Glutamatergic neuron (in vitro differentiated cells): ENCODE measurements around the gene ZBTB8OS. TPM values are rescaled to one million over a fixed set of nuclear protein-coding genes. Genes with fewer than 3 reads are reported as not detected.

ENCODE experiments used
- DNase-seq: peaks from one replicate; pipeline ENCODE4 v3.0.0; 2022
- H3K27ac Mint-ChIP-seq: one replicate; pipeline ENCODE4 v1.8.0; 2020; ENCODE audit warnings: mild to moderate bottlenecking, mixed read lengths, inconsistent platforms; ENCODE audit not compliant: unreplicated experiment
- H3K27me3 Mint-ChIP-seq: one replicate; pipeline ENCODE4 v1.8.0; 2020; ENCODE audit warnings: mild to moderate bottlenecking, moderate library complexity, mixed read lengths, inconsistent platforms; ENCODE audit not compliant: unreplicated experiment
- H3K36me3 Mint-ChIP-seq: one replicate; pipeline ENCODE4 v1.8.0; 2020; ENCODE audit warnings: mild to moderate bottlenecking, mixed read lengths, inconsistent platforms; ENCODE audit not compliant: unreplicated experiment
- H3K4me1 Mint-ChIP-seq: one replicate; pipeline ENCODE4 v1.8.0; 2020; ENCODE audit warnings: mild to moderate bottlenecking, low read depth, mixed read lengths, inconsistent platforms; ENCODE audit not compliant: unreplicated experiment
- H3K4me3 Mint-ChIP-seq: one replicate; pipeline ENCODE4 v1.8.0; 2020; ENCODE audit warnings: mild to moderate bottlenecking, mixed read lengths, inconsistent platforms; ENCODE audit not compliant: unreplicated experiment
- H3K9me3 Mint-ChIP-seq: one replicate; pipeline ENCODE4 v1.8.0; 2020; ENCODE audit warnings: mild to moderate bottlenecking, moderate library complexity, mixed read lengths, inconsistent platforms; ENCODE audit not compliant: unreplicated experiment
- CTCF ChIP-seq: fragments of 200-600 bp; sonication (generic); IDR thresholded peaks from one replicate; pipeline ENCODE4 v1.5.0; 2021; ENCODE audit not compliant: partially characterized antibody, unreplicated experiment
- total RNA-seq: library from RNA; stranded (reverse); fragmentation: NEBNext Ultra II Directional; extraction: Animal tissue kit (Norgen Biotek cat#: 25700); gene quantifications from one replicate; pipeline ENCODE4 v1.2.1, GENCODE V29; 2021; ENCODE audit not compliant: unreplicated experiment

Gene ZBTB8OS
- total RNA-seq, 1 donor from 2014 or later: 63.4 TPM

- Mint-ChIP-seq H3K27ac (no peak overlapping the region), H3K36me3 (no peaks in the 10 kb centered on the region), H3K27me3 (peaks cover 3% of the 10 kb centered on the region)
Measured at GRCh38 chr1:32623775-32624174, 26.6 kb downstream of the ZBTB8OS start.

GRCh38 chr1:32622806-32623681 is 27.3 kb downstream of the ZBTB8OS start:
- H3K4me3 Mint-ChIP-seq: no peak overlapping the region
- H3K27ac Mint-ChIP-seq: no peak overlapping the region
- peaks cover 3% of the 10 kb centered on the region for H3K27me3 Mint-ChIP-seq
- no peak for TF ChIP-seq CTCF
- DNase-seq: no peak
- H3K36me3 Mint-ChIP-seq: no peaks in the 10 kb centered on the region
- H3K9me3 Mint-ChIP-seq: no peaks in the 10 kb centered on the region
- H3K4me1 Mint-ChIP-seq: no peaks in the 10 kb centered on the region

More at GRCh38 chr1:32623775-32624174, 26.6 kb downstream of the ZBTB8OS start:
- Mint-ChIP-seq H3K9me3 (no peaks in the 10 kb centered on the region), H3K4me3 (no peak overlapping the region), H3K4me1 (no peaks in the 10 kb centered on the region)
- no peak for TF ChIP-seq CTCF
- no peak for DNase-seq

GRCh38 chr1:32622205-32622604 is 28.1 kb downstream of the ZBTB8OS start:
- Mint-ChIP-seq H3K9me3 (no peaks in the 10 kb centered on the region), H3K36me3 (no peaks in the 10 kb centered on the region), H3K27me3 (peaks cover 3% of the 10 kb centered on the region), H3K27ac (no peak overlapping the region), H3K4me3 (no peak overlapping the region), H3K4me1 (no peaks in the 10 kb centered on the region)
- no peak for TF ChIP-seq CTCF
- no peak for DNase-seq

- Mint-ChIP-seq H3K4me3 (no peak overlapping the region), H3K27me3 (peaks cover 3% of the 10 kb centered on the region), H3K9me3 (no peaks in the 10 kb centered on the region), H3K4me1 (no peaks in the 10 kb centered on the region), H3K36me3 (no peaks in the 10 kb centered on the region), H3K27ac (no peak overlapping the region)
- no peak for DNase-seq
- TF ChIP-seq CTCF: no peak
Measured at GRCh38 chr1:32619701-32620485, 30.5 kb downstream of the ZBTB8OS start.
